GM12891 (cell line): ENCODE data around the gene EVPL.

ENCODE experiments used
- DNase-seq: peaks from one replicate; pipeline ENCODE4 v3.0.0; 2011; ENCODE audit warnings: low spot score; ENCODE audit not compliant: insufficient read length
- FAIRE-seq: peaks from 2 replicates; lab custom pipeline; 2011; peaks lifted over from hg19 to GRCh38; lab: Jason Lieb, UNC
- PAX5 ChIP-seq: IDR thresholded peaks from 2 replicates; pipeline ENCODE4 v1.6.1; 2011; ENCODE audit warnings: low read length, moderate library complexity, mild to moderate bottlenecking; ENCODE audit not compliant: insufficient read depth, severe bottlenecking
- POLR2A ChIP-seq: IDR thresholded peaks from 2 replicates; pipeline ENCODE4 v1.6.1; 2011; ENCODE audit warnings: low read depth, low read length, control low read depth
- POLR2AphosphoS5 ChIP-seq: IDR thresholded peaks from 2 replicates; pipeline ENCODE4 v1.6.1; 2011; ENCODE audit warnings: low read depth, low read length, control low read depth
- POU2F2 ChIP-seq: IDR thresholded peaks from 2 replicates; pipeline ENCODE4 v1.6.1; 2011; ENCODE audit warnings: low read depth, mild to moderate bottlenecking, control low read depth, low read length, moderate library complexity
- SPI1 ChIP-seq: IDR thresholded peaks from 2 replicates; pipeline ENCODE4 v1.6.1; 2011; ENCODE audit warnings: low read depth, low read length, control low read depth
- TAF1 ChIP-seq: IDR thresholded peaks from 2 replicates; pipeline ENCODE4 v1.6.1; 2011; ENCODE audit warnings: low read depth, low read length, control low read depth

The EVPL gene

GRCh38 chr17:75998327-75998795 lies 28.7 kb downstream of the EVPL start:
- no peak for FAIRE-seq
- TF ChIP-seq POLR2AphosphoS5 (no peak), POLR2A (no peak), TAF1 (no peak), SPI1 (no peak)
- DNase-seq: no peak

DNA sequence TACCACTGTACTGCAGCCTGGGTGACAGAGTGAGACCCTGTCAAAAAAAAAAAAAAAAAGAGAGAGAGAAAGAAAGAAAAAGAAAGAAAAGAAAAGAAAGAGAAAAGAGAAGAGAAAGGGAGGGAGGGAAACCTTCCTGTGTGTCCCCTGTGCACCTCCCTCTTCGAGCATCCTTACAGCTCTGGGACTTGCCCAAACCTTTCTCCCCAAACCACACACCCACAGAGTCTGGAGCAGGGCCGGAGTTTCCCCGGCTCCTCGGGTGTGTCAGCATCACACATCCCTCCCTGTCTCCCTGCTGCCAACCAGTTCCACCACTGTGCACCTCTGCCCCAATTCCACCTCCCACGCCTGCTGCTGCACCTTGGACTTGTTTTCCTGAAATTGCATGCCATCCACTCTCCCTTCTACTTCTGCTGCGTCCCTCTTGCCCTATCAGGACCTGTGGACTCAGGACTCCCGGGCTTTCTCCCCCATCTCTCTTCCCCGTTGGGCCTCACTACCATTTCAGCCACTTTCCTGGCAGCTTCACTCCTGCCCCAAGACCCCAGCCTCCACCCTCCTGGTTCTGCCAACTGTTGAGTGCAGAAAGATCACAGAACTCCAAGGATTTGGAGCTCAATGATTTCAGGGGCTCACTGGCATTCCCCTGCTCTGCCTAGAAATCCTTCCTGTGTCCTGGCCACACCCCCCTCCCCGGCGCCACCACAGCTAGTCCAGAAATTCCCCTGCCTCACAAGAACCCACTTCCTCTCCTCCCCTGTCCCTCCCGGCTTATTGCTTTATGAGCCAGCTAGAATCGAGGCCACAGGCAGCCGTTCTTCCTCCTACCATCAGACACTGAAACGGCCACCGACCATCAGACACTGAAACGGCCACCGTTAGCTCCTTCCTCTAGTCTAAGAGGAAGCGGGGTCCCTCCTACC lies 30.2 kb downstream of the EVPL start:
- FAIRE-seq (peak; percentile 87), DNase-seq (peak; percentile 46)
- TF ChIP-seq POU2F2: no peak
- TF ChIP-seq POLR2A: no peak
- TF ChIP-seq SPI1: peak; percentile 84

DNA sequence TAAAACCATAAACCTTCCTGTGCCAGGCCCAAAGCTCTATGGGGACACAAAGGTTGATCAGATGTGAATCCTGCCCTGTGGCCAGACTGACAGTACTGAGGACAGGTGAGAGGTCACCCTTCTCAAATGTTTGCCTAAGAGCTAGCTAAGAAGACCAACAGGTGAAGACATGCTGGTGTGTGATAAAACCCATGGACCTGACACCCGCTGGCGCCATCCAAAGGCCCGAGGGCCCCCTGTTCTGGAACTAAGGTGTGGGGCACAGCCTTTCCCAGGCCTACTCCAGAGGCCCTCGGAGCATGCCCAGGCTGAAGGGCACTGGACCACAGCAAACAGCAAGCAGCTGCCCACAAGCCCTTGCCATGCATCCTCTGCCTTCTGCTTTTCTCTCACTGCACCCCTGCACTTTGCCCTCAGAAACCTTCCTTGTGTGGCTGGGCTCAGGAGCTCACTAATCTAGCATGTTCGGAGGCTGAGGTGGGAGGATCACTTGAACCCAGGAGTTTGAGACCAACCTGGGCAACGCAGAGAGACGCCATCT lies 31.7 kb downstream of the EVPL start:
- FAIRE-seq (no peak), DNase-seq (no peak)
- TF ChIP-seq TAF1 (no peak), POLR2A (no peak), SPI1 (no peak), POU2F2 (no peak), POLR2AphosphoS5 (no peak), PAX5 (no peak)

- FAIRE-seq: no peak
- DNase-seq: no peak
- no peak for TF ChIP-seq TAF1
- no peak for TF ChIP-seq POLR2A
- TF ChIP-seq POU2F2: no peak
- TF ChIP-seq PAX5: no peak
- no peak for TF ChIP-seq POLR2AphosphoS5
- no peak for TF ChIP-seq SPI1
Observed at GRCh38 chr17:75994802-75995370, 32.2 kb downstream of the EVPL start.

- TF ChIP-seq POLR2A: no peak
- TF ChIP-seq SPI1: no peak
- no peak for TF ChIP-seq POLR2AphosphoS5
- no peak for TF ChIP-seq TAF1
- no peak for DNase-seq
- FAIRE-seq: no peak
Observed at GRCh38 chr17:75991396-75991795, 35.7 kb downstream of the EVPL start.

GRCh38 chr17:75987041-75987440 lies 40.1 kb downstream of the EVPL start:
- FAIRE-seq (no peak), DNase-seq (no peak)
- TF ChIP-seq TAF1 (no peak), PAX5 (no peak), SPI1 (no peak), POLR2A (no peak), POU2F2 (no peak), POLR2AphosphoS5 (no peak)

DNA sequence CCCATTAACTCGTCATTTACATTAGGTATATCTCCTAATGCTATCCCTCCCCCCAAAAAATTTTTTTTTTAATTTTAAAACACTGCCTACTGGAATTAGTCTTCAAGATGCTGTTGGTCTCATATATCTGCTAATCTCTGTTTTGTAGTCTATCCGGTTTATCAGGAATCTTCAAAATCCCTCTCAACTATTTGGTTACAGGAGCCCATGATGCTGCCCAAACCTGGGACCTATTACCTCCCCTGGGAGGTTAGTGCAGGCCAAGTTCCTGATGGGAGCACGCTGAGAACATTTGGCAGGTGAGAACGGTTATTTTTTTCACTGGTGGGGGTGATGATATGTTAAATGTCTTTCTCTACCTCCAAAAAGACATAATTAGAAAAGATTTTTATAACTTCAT lies 41.1 kb downstream of the EVPL start:
- no peak for FAIRE-seq
- TF ChIP-seq POLR2AphosphoS5 (no peak), TAF1 (no peak), PAX5 (no peak), POLR2A (no peak), SPI1 (no peak), POU2F2 (no peak)

GRCh38 chr17:75983501-75984181 lies 43.5 kb downstream of the EVPL start:
- DNase-seq (no peak), FAIRE-seq (no peak)
- TF ChIP-seq PAX5 (no peak), TAF1 (no peak), POU2F2 (no peak), SPI1 (no peak), POLR2A (no peak), POLR2AphosphoS5 (no peak)

More for the DNA sequence above, 41.1 kb downstream of the EVPL start:
- DNase-seq: no peak

GRCh38 chr17:75981019-75981615 lies 46.0 kb downstream of the EVPL start:
- no peak for TF ChIP-seq POLR2AphosphoS5
- no peak for TF ChIP-seq POLR2A
- TF ChIP-seq PAX5: no peak
- TF ChIP-seq POU2F2: no peak
- no peak for TF ChIP-seq SPI1
- no peak for TF ChIP-seq TAF1
- no peak for FAIRE-seq
- DNase-seq: no peak
